GM18951 (cell line): ENCODE data around the gene ABCA2.

Source experiments
- POLR2A ChIP-seq: IDR thresholded peaks from 4 replicates; pipeline ENCODE4 v1.6.1; 2011; ENCODE audit warnings: mild to moderate bottlenecking; ENCODE audit not compliant: insufficient read length, insufficient read depth; ENCODE audit errors: extremely low read depth
- in situ Hi-C: fragments of 300-500 bp; cut with MboI; formaldehyde crosslinking; loops from one replicate; pipeline ENCODE4 v1.12.0; 2022; ENCODE audit warnings: low sequenced_read_pairs, mixed read lengths, inconsistent platforms; ENCODE audit not compliant: unreplicated experiment

Gene ABCA2

GRCh38 chr9:137027369-137028262 is at the start of gene ABCA2:
TSS of gene ABCA2 (minus strand) at chr9:137028237. CDS start at chr9:137028140, 97 bp downstream.
- TF ChIP-seq POLR2A = no peak
- in situ Hi-C loops = loop anchor here (25.0 kb wide), 1 partner anchor 240 kb away; the partner anchor contains the start of genes CCDC183 and TMEM141

GRCh38 chr9:137077010-137077747 is 49.1 kb upstream of the ABCA2 start, which contains the start of gene UAP1L1:
TSS of gene UAP1L1 (plus strand) at chr9:137077517. CDS start at chr9:137077533, 16 bp downstream.
- in situ Hi-C loops = no loop called here

GRCh38 chr9:137076636-137077009 is 48.6 kb upstream of the ABCA2 start:
- in situ Hi-C loops = no loop called here
- no peak for TF ChIP-seq POLR2A

More at GRCh38 chr9:137077010-137077747, 49.1 kb upstream of the ABCA2 start, which contains the start of gene UAP1L1:
- peak; percentile 75 for TF ChIP-seq POLR2A

GRCh38 chr9:137075275-137075775 is 47.3 kb upstream of the ABCA2 start:
- in situ Hi-C loops = no loop called here
- no peak for TF ChIP-seq POLR2A

GRCh38 chr9:137074657-137075274 is 46.7 kb upstream of the ABCA2 start:
- TF ChIP-seq POLR2A = no peak
- in situ Hi-C loops = no loop called here

- no peak for TF ChIP-seq POLR2A
- in situ Hi-C loops = no loop called here
Observed at GRCh38 chr9:137073992-137074399, 46.0 kb upstream of the ABCA2 start.

GRCh38 chr9:137071282-137071681 is 43.2 kb upstream of the ABCA2 start:
- in situ Hi-C loops = no loop called here
- no peak for TF ChIP-seq POLR2A

- in situ Hi-C loops = no loop called here
- TF ChIP-seq POLR2A = no peak
Observed at GRCh38 chr9:137070906-137071275, 42.9 kb upstream of the ABCA2 start.

GRCh38 chr9:137070201-137070905 is 42.3 kb upstream of the ABCA2 start, which contains the start of gene SAPCD2:
TSS of gene SAPCD2 (minus strand) at chr9:137070557. CDS start at chr9:137070460, 97 bp downstream.
- in situ Hi-C loops = no loop called here
- peak; percentile 85 for TF ChIP-seq POLR2A

- no peak for TF ChIP-seq POLR2A
- in situ Hi-C loops = no loop called here
Observed at GRCh38 chr9:137069508-137070091, 41.6 kb upstream of the ABCA2 start.

GRCh38 chr9:137068539-137069507 is 40.8 kb upstream of the ABCA2 start:
- in situ Hi-C loops = no loop called here
- no peak for TF ChIP-seq POLR2A
